Choroid plexus epithelial cell (primary cell): ENCODE measurements around the gene NTSR1.
A peak's percentile ranks its signal among the peaks of the same experiment; 100 is the strongest.

Experiments
- DNase-seq: peaks from one replicate; pipeline ENCODE4 v3.0.0-alpha.2; 2010; ENCODE audit warnings: low read depth
- H3K4me3 ChIP-seq: 2 replicates; pipeline ENCODE4 v1.5.1; 2011; ENCODE audit warnings: low read depth, mild to moderate bottlenecking, control low read depth, low read length, moderate library complexity
- TF ChIP-seq, protein P1 (sequence below): conservative IDR thresholded peaks from 2 replicates; pipeline ENCODE4 v1.5.1; 2011; ENCODE audit warnings: low read depth, mild to moderate bottlenecking, control low read depth, inconsistent platforms, low read length, moderate library complexity

The NTSR1 gene

DNA sequence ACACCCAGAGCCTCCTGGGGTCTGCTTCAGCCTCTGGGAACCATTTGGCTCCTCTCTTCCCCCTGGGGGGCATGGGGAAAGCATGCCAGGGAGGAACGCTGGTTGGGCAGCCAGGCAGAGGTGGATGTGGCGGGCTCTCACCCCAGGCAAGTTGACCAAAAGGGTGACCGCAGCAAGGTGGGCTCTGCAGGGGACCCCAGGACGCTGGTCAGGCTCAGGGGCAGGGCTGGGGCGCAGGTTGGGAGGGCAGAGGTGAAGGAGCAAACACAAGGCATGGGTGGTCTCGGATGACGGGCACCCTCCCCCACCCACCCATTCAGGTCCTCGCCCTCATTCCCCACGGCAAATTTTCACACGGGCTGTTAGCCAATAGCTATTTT lies 57.4 kb downstream of the NTSR1 start:
- no peak for DNase-seq
- no peak overlapping the region for H3K4me3 ChIP-seq
- TF ChIP-seq, protein P1, sequence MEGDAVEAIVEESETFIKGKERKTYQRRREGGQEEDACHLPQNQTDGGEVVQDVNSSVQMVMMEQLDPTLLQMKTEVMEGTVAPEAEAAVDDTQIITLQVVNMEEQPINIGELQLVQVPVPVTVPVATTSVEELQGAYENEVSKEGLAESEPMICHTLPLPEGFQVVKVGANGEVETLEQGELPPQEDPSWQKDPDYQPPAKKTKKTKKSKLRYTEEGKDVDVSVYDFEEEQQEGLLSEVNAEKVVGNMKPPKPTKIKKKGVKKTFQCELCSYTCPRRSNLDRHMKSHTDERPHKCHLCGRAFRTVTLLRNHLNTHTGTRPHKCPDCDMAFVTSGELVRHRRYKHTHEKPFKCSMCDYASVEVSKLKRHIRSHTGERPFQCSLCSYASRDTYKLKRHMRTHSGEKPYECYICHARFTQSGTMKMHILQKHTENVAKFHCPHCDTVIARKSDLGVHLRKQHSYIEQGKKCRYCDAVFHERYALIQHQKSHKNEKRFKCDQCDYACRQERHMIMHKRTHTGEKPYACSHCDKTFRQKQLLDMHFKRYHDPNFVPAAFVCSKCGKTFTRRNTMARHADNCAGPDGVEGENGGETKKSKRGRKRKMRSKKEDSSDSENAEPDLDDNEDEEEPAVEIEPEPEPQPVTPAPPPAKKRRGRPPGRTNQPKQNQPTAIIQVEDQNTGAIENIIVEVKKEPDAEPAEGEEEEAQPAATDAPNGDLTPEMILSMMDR, result no peak

- TF ChIP-seq, protein P1, result no peak
- no peak overlapping the region for H3K4me3 ChIP-seq
- DNase-seq, result no peak
Observed at GRCh38 chr20:62766716-62767115, 58.1 kb downstream of the NTSR1 start.

DNA sequence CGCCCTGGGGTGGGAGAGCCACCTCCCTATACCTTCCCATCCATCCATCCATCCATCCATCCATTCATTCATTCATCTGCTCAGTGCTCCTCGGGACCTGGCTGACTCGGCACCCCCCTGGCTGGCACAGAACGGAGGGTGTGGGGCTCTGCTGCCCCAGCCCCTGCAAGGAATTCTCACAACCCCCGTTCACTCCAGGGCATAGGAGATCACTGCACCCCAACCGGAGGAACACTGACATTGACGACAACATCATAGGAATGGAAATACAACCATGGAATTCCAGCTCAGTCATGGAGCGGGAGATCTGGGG lies 59.6 kb downstream of the NTSR1 start:
- no peak overlapping the region for H3K4me3 ChIP-seq
- DNase-seq, result no peak
- TF ChIP-seq, protein P1, result no peak

DNA sequence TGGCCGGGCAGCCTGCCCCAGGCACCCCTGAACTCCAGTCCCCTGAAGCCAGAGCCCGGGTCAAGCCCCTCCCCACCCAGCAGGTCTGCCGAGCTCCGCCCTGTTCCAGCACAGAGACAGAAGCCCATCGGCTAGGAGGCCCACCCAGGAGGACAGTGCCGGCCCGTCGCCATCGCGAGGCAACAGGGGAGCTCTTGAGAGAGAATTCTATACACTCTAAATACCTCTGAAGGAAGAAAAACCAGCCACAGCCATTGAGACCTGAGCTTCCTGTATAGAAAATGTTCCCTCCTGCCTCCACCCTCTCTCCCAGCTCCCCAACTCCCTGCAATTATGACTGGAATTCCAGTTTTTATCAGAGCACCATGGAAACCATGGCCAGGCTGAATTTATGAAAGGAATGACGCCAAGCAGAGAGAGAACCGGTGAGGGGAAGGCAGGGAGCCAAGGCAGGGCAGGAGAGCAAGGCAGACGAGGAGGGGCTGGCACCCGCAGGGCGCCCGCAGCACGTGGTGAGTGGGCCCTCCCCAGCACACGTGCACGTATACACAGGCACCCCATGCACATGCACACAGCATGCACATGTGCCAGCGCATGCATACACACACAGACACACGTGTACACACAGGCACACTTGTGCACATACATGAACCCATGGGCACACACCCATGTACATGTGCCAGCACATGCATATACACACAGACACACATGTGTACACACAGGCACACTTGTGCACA lies 60.1 kb downstream of the NTSR1 start:
- TF ChIP-seq, protein P1, result no peak
- no peak overlapping the region for H3K4me3 ChIP-seq
- DNase-seq, result peak; percentile 58

- DNase-seq, result no peak
- TF ChIP-seq, protein P1, result no peak
Observed at GRCh38 chr20:62769346-62770071, 60.9 kb downstream of the NTSR1 start.

GRCh38 chr20:62770111-62770910 lies 61.7 kb downstream of the NTSR1 start:
- no peak for DNase-seq
- H3K4me3 ChIP-seq, result no peak overlapping the region
- TF ChIP-seq, protein P1, result no peak

More at GRCh38 chr20:62769346-62770071, 60.9 kb downstream of the NTSR1 start:
- no peak overlapping the region for H3K4me3 ChIP-seq
